Astrocyte (in vitro differentiated cells and primary cell): ENCODE data around the gene MAPK1IP1L.

Experiments
- CTCF ChIP-seq: IDR thresholded peaks from 2 replicates; pipeline ENCODE4 v1.5.1; 2011; ENCODE audit warnings: low read depth, mild to moderate bottlenecking, inconsistent platforms, low read length, moderate library complexity; ENCODE audit not compliant: insufficient read depth
- EZH2 ChIP-seq: IDR thresholded peaks from 2 replicates; pipeline ENCODE4 v1.6.1; 2012; ENCODE audit warnings: mild to moderate bottlenecking, low read length, inconsistent platforms; ENCODE audit not compliant: insufficient read depth

GRCh38 chr14:55051165-55051422 is 353 bp upstream of the MAPK1IP1L start:
- TF ChIP-seq CTCF, result no peak
- TF ChIP-seq EZH2, result no peak
